Uterus (tissue), 4 donors: ENCODE measurements around the gene MKI67. TPM values are rescaled to one million over a fixed set of nuclear protein-coding genes. Genes with fewer than 3 reads are reported as not detected.

Experiments
- DNase-seq, 2 donors: peaks; one replicate each; pipeline ENCODE4 v3.0.0-alpha.2; 2019 to 2020
- H3K27ac ChIP-seq, 2 donors: fragments of 200-600 bp; sonication (generic); 1 replicate in 1 of 2; 2 replicates in 1 of 2; pipeline ENCODE4 v1.5.1; 2016 to 2018
- H3K27me3 ChIP-seq, 2 donors: fragments of 200-600 bp; sonication (generic); one replicate each; pipeline ENCODE4 v1.5.1; 2018 to 2019; ENCODE audit warnings: control low read depth in 1 of 2
- H3K36me3 ChIP-seq, 2 donors: fragments of 200-600 bp; sonication (generic); one replicate each; pipeline ENCODE4 v1.5.1; 2019; ENCODE audit warnings: control low read depth in 1 of 2
- H3K4me1 ChIP-seq, 2 donors: fragments of 200-600 bp; sonication (generic); one replicate each; pipeline ENCODE4 v1.5.1; 2018 to 2019; ENCODE audit warnings: control low read depth in 1 of 2
- H3K4me3 ChIP-seq, 2 donors: fragments of 200-600 bp; sonication (generic); 1 replicate in 1 of 2; 2 replicates in 1 of 2; pipeline ENCODE4 v1.5.1; 2018 to 2019; ENCODE audit warnings: mild to moderate bottlenecking in 1 of 2
- H3K9me3 ChIP-seq, 2 donors: fragments of 200-600 bp; sonication (generic); one replicate each; pipeline ENCODE4 v1.5.1; 2019; ENCODE audit warnings: control low read depth in 1 of 2
- CTCF ChIP-seq, 4 experiments: fragments of 200-600 bp in 2 of 4; fragments of 450-650 bp in 2 of 4; sonication (generic) in 2 of 4; IDR thresholded peaks; one replicate each; pipeline ENCODE4 v1.5.1; 2016 to 2019; ENCODE audit warnings: antibody characterized with exemption in 4 of 4, mild to moderate bottlenecking in 2 of 4, moderate library complexity in 1 of 4
- POLR2A ChIP-seq, 2 donors: fragments of 450-650 bp; IDR thresholded peaks; one replicate each; pipeline ENCODE4 v1.6.1; 2016; ENCODE audit warnings: antibody characterized with exemption in 2 of 2, mild to moderate bottlenecking in 1 of 2, moderate library complexity in 1 of 2
- intact Hi-C: fragments of 100-400 bp; cut with DNase I; formaldehyde crosslinking; loops from one replicate; pipeline ENCODE4 v1.15.1; 2023; ENCODE audit warnings: low total_unique reads
- total RNA-seq, 4 donors: library from RNA; depleted of rRNA in 3 of 4; stranded (reverse); fragments of >200 nt in 3 of 4; gene quantifications; one replicate each; pipeline versions ENCODE4 v1.1.0 to v1.2.4, GENCODE V29; 2014 to 2023
- donor health status: DM: yes; HTN: yes; CAD: no.

MKI67 gene
- total RNA-seq, 4 donors from 2014 or later = under 0.01 to 16.9 (median 0.56) TPM

- TF ChIP-seq POLR2A (IDR thresholded peaks at IDR 0.05) = no peak
Observed at GRCh38 chr10:128114901-128115300, 11.3 kb downstream of the MKI67 start.

GRCh38 chr10:128113026-128113425 is 13.2 kb downstream of the MKI67 start:
- no peak for TF ChIP-seq POLR2A (IDR thresholded peaks at IDR 0.05)
- TF ChIP-seq CTCF (IDR thresholded peaks at IDR 0.05) = no peak
- Histone ChIP-seq H3K4me3 (no peak overlapping the region), H3K9me3 (no peaks in the 10 kb centered on the region), H3K27ac (no peak overlapping the region), H3K36me3 (no peaks in the 10 kb centered on the region), H3K27me3 (no peaks in the 10 kb centered on the region), H3K4me1 (no peaks in the 10 kb centered on the region)
- intact Hi-C loops = no loop called here
- no peak for DNase-seq

More at GRCh38 chr10:128114901-128115300, 11.3 kb downstream of the MKI67 start:
- no peak overlapping the region for H3K4me3 ChIP-seq
- H3K27me3 ChIP-seq = no peaks in the 10 kb centered on the region
- intact Hi-C loops = no loop called here
- H3K9me3 ChIP-seq = no peaks in the 10 kb centered on the region
- H3K36me3 ChIP-seq = no peaks in the 10 kb centered on the region
- no peak overlapping the region for H3K27ac ChIP-seq
- H3K4me1 ChIP-seq = no peaks in the 10 kb centered on the region
- DNase-seq = no peak

GRCh38 chr10:128111696-128112095 is 14.5 kb downstream of the MKI67 start:
- H3K27ac ChIP-seq = no peak overlapping the region
- no peaks in the 10 kb centered on the region for H3K4me1 ChIP-seq
- no peaks in the 10 kb centered on the region for H3K27me3 ChIP-seq
- intact Hi-C loops = no loop called here
- DNase-seq = no peak
- no peak for TF ChIP-seq CTCF (IDR thresholded peaks at IDR 0.05)
- no peak for TF ChIP-seq POLR2A (IDR thresholded peaks at IDR 0.05)
- H3K9me3 ChIP-seq = no peaks in the 10 kb centered on the region
- H3K36me3 ChIP-seq = no peaks in the 10 kb centered on the region
- H3K4me3 ChIP-seq = no peak overlapping the region

DNA sequence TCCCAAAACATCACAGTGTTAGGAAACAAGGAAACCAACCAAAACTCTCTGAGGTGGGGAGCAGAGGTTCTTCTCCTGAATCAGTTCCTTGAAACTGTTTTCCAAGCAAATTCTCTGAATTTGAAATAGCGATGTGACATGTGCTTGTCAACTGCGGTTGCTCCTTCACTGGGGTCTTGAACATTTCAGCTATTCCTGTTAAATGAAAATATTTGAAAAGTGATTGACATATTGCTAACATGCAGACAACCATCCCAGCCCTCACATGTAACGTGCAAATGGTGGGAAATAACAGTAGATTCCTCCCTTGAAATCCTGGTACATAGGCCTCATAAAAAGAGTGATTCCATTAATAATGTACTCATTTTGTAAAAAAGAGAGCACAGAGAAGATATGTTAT is 15.9 kb downstream of the MKI67 start:
- intact Hi-C loops = no loop called here
- TF ChIP-seq POLR2A (IDR thresholded peaks at IDR 0.05) = no peak
- TF ChIP-seq CTCF (IDR thresholded peaks at IDR 0.05) = no peak
- Histone ChIP-seq H3K4me1 (no peaks in the 10 kb centered on the region), H3K27ac (no peak overlapping the region), H3K36me3 (no peaks in the 10 kb centered on the region), H3K27me3 (no peaks in the 10 kb centered on the region), H3K9me3 (no peaks in the 10 kb centered on the region), H3K4me3 (no peak overlapping the region)
- no peak for DNase-seq

DNA sequence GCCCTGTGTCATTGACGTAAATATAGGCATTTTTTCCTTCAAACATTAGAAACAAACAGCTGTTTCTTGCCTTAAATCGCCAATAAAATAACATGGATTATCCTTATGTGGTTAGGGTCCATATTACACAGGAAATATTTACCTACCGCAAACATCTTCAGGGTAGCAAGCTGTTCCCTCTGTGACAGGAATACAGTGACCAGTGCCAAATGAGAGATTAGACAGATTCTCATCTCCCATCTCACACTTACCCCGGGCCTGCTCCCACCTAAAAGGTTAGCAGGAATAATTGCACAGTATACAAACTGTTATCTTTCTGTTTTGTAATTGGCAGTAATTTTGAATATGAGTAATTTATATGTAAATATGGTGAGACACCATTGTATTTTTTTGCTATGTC is 16.5 kb downstream of the MKI67 start:
- TF ChIP-seq POLR2A (IDR thresholded peaks at IDR 0.05) (no peak), CTCF (IDR thresholded peaks at IDR 0.05) (no peak)
- Histone ChIP-seq H3K9me3 (no peaks in the 10 kb centered on the region), H3K4me1 (no peaks in the 10 kb centered on the region), H3K4me3 (no peak overlapping the region), H3K27me3 (no peaks in the 10 kb centered on the region), H3K36me3 (no peaks in the 10 kb centered on the region), H3K27ac (no peak overlapping the region)
- intact Hi-C loops = no loop called here
- DNase-seq = no peak

DNA sequence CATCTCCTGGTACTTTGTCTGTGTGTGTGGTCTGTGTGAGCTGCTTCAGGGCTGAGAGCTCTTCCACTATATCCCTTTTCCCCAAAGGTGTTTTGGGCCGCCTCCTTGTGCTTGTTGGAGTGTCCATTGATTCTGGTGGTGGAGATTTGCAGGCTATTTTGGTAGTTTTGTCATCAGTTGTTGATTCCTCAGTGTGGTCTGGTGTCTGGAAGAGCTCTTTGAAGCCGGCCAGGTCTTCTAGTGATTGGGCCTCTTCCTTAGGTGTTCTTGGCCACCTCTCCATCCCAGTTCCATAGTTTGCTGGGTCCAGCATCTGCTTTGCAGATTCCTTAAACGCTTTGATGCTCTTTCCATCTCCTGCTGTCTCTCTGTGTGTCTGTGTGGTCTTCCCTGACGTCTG is 20.8 kb downstream of the MKI67 start:
- TF ChIP-seq POLR2A (IDR thresholded peaks at IDR 0.05) (no peak), CTCF (IDR thresholded peaks at IDR 0.05) (no peak)

More for the DNA sequence above, 20.8 kb downstream of the MKI67 start:
- H3K4me3 ChIP-seq = no peak overlapping the region
- intact Hi-C loops = no loop called here
- no peaks in the 10 kb centered on the region for H3K9me3 ChIP-seq
- H3K36me3 ChIP-seq = no peaks in the 10 kb centered on the region
- H3K27me3 ChIP-seq = no peaks in the 10 kb centered on the region
- H3K27ac ChIP-seq = no peak overlapping the region
- no peaks in the 10 kb centered on the region for H3K4me1 ChIP-seq
- DNase-seq = no peak
